CD4-positive, alpha-beta T cell (primary cell): Measurements from ENCODE around the gene CRACR2A. TPM values are rescaled to one million over a fixed set of nuclear protein-coding genes. Genes with fewer than 3 reads are reported as not detected.

ENCODE experiments used
- ATAC-seq: fragments of 200-7000 bp; cut with Tn5 transposase; one replicate; pipeline ENCODE4 v1.10.0; 2022; ENCODE audit warnings: mild to moderate bottlenecking; ENCODE audit not compliant: poor library complexity
- CTCF ChIA-PET: fragments of 350-600 bp; sonication (Branson Sonifier 250); formaldehyde crosslinking; loops from one replicate; lab custom pipeline; 2021; ENCODE audit warnings: antibody characterized with exemption, inconsistent platforms; lab: Charles Lee
- POLR2A ChIA-PET: fragments of 350-600 bp; sonication (Branson Sonifier 250); formaldehyde crosslinking; loops from one replicate; lab custom pipeline; 2021; ENCODE audit warnings: antibody characterized with exemption, inconsistent platforms; lab: Charles Lee
- DNase-seq, 14 experiments: peaks; one replicate each; pipeline ENCODE4 v3.0.0-alpha.2; 2013 to 2020; ENCODE audit warnings: mixed read lengths in 2 of 14
- H3K27ac ChIP-seq, 2 donors: one replicate each; pipeline versions ENCODE4 v1.5.1 to v1.7.0; 2013; ENCODE audit warnings: low read length in 2 of 2, low read depth in 1 of 2, mild to moderate bottlenecking in 1 of 2
- H3K27me3 ChIP-seq, 2 experiments: 1 replicate in 1 of 2; 2 replicates in 1 of 2; pipeline versions ENCODE4 v1.6.1 to v1.7.0; 2013; ENCODE audit warnings: low read length in 2 of 2, control low read depth in 1 of 2, mild to moderate bottlenecking in 1 of 2, moderate library complexity in 1 of 2; ENCODE audit not compliant: insufficient read depth in 2 of 2, control insufficient read depth in 1 of 2
- H3K36me3 ChIP-seq: one replicate; pipeline ENCODE4 v1.6.1; 2013; ENCODE audit warnings: low read length, control low read depth; ENCODE audit not compliant: insufficient read depth
- H3K4me1 ChIP-seq: one replicate; pipeline ENCODE4 v1.6.1; 2013; ENCODE audit warnings: low read length, control low read depth; ENCODE audit not compliant: insufficient read depth
- H3K4me3 ChIP-seq: one replicate; pipeline ENCODE4 v1.5.1; 2013; ENCODE audit warnings: mild to moderate bottlenecking, low read length, moderate library complexity
- H3K9me3 ChIP-seq, 2 experiments: 1 replicate in 1 of 2; 2 replicates in 1 of 2; pipeline versions ENCODE4 v1.6.1 to v1.7.0; 2013; ENCODE audit warnings: low read length in 2 of 2, mild to moderate bottlenecking in 2 of 2, control low read depth in 1 of 2, moderate library complexity in 1 of 2; ENCODE audit not compliant: control insufficient read depth in 1 of 2, insufficient read depth in 1 of 2
- H3K27ac Mint-ChIP-seq: one replicate; pipeline ENCODE4 v1.8.0; 2020; ENCODE audit warnings: mixed read lengths
- H3K27me3 Mint-ChIP-seq: one replicate; pipeline ENCODE4 v1.8.0; 2021; ENCODE audit warnings: mixed read lengths
- H3K36me3 Mint-ChIP-seq: one replicate; pipeline ENCODE4 v1.8.0; 2021; ENCODE audit warnings: low read depth, mixed read lengths
- H3K4me1 Mint-ChIP-seq: one replicate; pipeline ENCODE4 v1.8.0; 2021; ENCODE audit warnings: low read depth, mixed read lengths
- H3K4me3 Mint-ChIP-seq: one replicate; pipeline ENCODE4 v1.8.0; 2020; ENCODE audit warnings: mild to moderate bottlenecking, mixed read lengths
- H3K9me3 Mint-ChIP-seq: one replicate; pipeline ENCODE4 v1.8.0; 2020; ENCODE audit warnings: mixed read lengths
- intact Hi-C, 2 experiments: fragments of 100-400 bp; cut with DNase I in 1 of 2; cut with micrococcal nuclease in 1 of 2; formaldehyde crosslinking; loops; one replicate each; pipeline versions ENCODE4 v1.15.1 to v1.9.0; 2023 to 2025; cut with DNase I, micrococcal nuclease
- total RNA-seq, 174 experiments: library from RNA in 2 of 174; stranded (reverse) in 2 of 174; gene quantifications; one replicate each; pipeline ENCODE4 v1.2.3 and lab custom pipeline; 2021 to 2026
- TF ChIP-seq, protein P1 (sequence below): fragments of 200-600 bp; IDR thresholded peaks from one replicate; pipeline ENCODE4 v1.8.0; 2022; ENCODE audit warnings: antibody characterized with exemption, mild to moderate bottlenecking

Gene CRACR2A
- total RNA-seq, 2 experiments from 2014 or later, result 23.5 to 27.5 TPM

DNA sequence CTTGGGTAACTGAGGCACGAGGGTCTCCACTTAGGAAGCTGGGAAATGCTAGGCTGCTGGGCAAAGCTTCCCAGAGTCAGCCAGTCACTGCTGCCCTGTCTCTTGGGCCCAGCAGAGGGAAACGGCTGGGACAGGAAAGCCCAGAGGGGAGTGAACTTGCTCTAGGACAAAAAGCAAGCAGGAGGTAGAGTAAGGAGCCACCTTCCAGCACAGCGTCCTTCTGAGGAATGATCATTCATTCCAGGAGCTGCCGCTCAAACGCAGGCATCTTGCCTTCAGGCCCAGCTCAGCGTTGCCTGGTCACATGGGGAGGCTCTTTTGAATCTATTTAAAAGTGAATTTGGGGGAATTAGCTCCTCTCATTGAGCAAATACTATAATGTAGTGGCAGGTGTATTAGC, 118.6 kb downstream of the CRACR2A start:
- H3K27ac ChIP-seq, result no peak overlapping the region
- H3K36me3 Mint-ChIP-seq, result peaks cover 79% of the 10 kb centered on the region
- H3K27me3 ChIP-seq, result no peaks in the 10 kb centered on the region
- no peaks in the 10 kb centered on the region for H3K9me3 ChIP-seq
- no peak for ATAC-seq
- TF ChIP-seq, protein P1, sequence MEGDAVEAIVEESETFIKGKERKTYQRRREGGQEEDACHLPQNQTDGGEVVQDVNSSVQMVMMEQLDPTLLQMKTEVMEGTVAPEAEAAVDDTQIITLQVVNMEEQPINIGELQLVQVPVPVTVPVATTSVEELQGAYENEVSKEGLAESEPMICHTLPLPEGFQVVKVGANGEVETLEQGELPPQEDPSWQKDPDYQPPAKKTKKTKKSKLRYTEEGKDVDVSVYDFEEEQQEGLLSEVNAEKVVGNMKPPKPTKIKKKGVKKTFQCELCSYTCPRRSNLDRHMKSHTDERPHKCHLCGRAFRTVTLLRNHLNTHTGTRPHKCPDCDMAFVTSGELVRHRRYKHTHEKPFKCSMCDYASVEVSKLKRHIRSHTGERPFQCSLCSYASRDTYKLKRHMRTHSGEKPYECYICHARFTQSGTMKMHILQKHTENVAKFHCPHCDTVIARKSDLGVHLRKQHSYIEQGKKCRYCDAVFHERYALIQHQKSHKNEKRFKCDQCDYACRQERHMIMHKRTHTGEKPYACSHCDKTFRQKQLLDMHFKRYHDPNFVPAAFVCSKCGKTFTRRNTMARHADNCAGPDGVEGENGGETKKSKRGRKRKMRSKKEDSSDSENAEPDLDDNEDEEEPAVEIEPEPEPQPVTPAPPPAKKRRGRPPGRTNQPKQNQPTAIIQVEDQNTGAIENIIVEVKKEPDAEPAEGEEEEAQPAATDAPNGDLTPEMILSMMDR, result no peak
- no peaks in the 10 kb centered on the region for H3K4me1 ChIP-seq
- no peaks in the 10 kb centered on the region for H3K4me1 Mint-ChIP-seq
- POLR2A ChIA-PET, result no interaction called here
- H3K9me3 Mint-ChIP-seq, result no peaks in the 10 kb centered on the region
- intact Hi-C loops, result no loop called here
- no peaks in the 10 kb centered on the region for H3K27me3 Mint-ChIP-seq
- CTCF ChIA-PET, result no interaction called here
- H3K36me3 ChIP-seq, result peaks cover 67% of the 10 kb centered on the region
- no peak overlapping the region for H3K27ac Mint-ChIP-seq
- no peak overlapping the region for H3K4me3 ChIP-seq
- no peak overlapping the region for H3K4me3 Mint-ChIP-seq
- no peak for DNase-seq

DNA sequence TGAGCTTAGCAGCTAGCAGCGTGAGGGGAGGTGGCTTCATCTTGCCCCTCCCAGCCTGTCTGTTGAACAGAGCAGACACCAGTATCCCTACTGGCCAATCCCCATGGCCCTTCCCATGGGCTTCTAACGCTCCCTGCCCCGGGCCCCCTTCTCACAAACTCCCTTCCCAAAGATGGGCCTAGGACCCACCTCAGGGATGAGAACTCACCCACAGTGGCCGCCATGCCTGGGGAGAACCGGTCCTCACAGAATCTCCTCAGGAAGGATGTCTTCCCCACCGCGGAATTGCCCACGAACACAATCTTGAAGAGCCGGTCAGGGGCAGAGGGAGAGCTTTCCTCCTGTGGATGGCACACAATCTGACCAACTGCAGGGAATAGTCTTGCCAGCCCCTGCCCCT, 119.5 kb downstream of the CRACR2A start:
- Mint-ChIP-seq H3K4me3 (no peak overlapping the region), H3K36me3 (peaks cover 80% of the 10 kb centered on the region), H3K27ac (no peak overlapping the region), H3K4me1 (no peaks in the 10 kb centered on the region), H3K27me3 (no peaks in the 10 kb centered on the region), H3K9me3 (no peaks in the 10 kb centered on the region)
- no peak for ATAC-seq
- Histone ChIP-seq H3K4me3 (no peak overlapping the region), H3K27me3 (no peaks in the 10 kb centered on the region), H3K36me3 (peaks cover 71% of the 10 kb centered on the region), H3K9me3 (no peaks in the 10 kb centered on the region), H3K27ac (no peak overlapping the region), H3K4me1 (no peaks in the 10 kb centered on the region)
- intact Hi-C loops, result no loop called here
- ChIA-PET CTCF (no interaction called here), POLR2A (no interaction called here)
- no peak for DNase-seq
- TF ChIP-seq, protein P1, result no peak

DNA sequence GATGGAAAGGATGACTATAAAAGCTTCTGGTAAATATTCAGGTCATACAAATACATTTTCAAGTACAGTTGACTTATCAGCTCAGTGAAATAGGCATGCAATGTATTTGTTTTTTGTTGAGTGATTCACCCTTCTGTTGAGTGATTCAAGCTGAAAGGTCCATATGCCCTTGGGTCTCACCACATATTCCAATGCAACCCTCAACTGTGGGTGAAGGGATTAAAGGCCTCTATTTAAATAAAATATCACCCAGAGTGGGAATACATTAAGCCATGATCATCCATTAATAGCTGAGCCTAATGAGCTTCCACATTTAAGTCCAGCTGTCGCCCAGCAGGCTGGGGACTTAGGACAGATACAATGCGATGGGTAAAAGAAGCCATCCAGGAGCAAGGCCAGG, 120.2 kb downstream of the CRACR2A start:
- Histone ChIP-seq H3K4me3 (no peak overlapping the region), H3K27me3 (no peaks in the 10 kb centered on the region), H3K4me1 (no peaks in the 10 kb centered on the region), H3K9me3 (no peaks in the 10 kb centered on the region), H3K27ac (no peak overlapping the region), H3K36me3 (peaks cover 68% of the 10 kb centered on the region)
- Mint-ChIP-seq H3K27me3 (no peaks in the 10 kb centered on the region), H3K4me1 (no peaks in the 10 kb centered on the region), H3K9me3 (no peaks in the 10 kb centered on the region), H3K4me3 (no peak overlapping the region), H3K27ac (no peak overlapping the region), H3K36me3 (peaks cover 79% of the 10 kb centered on the region)
- DNase-seq (no peak), ATAC-seq (no peak)
- CTCF ChIA-PET, result no interaction called here
- intact Hi-C loops, result no loop called here
- POLR2A ChIA-PET, result no interaction called here
- TF ChIP-seq, protein P1, result no peak
